ENCODE data around the gene CACNA1D.

CACNA1D gene

GRCh38 chr3:53591646-53592045, 97.2 kb downstream of the CACNA1D start:
- no peak for DNase-seq (ENCODE audit: extremely low read depth, low read depth)
- no peak for TF ChIP-seq CTCF (IDR thresholded peaks at IDR 0.05; ENCODE audit: low read depth, low read length)

GRCh38 chr3:53592862-53593261, 98.5 kb downstream of the CACNA1D start:
- no peak for TF ChIP-seq CTCF (IDR thresholded peaks at IDR 0.05; ENCODE audit: low read depth, low read length)
- DNase-seq (ENCODE audit: extremely low read depth, low read depth) = no peak

GRCh38 chr3:53593611-53594010, 99.2 kb downstream of the CACNA1D start:
- DNase-seq (ENCODE audit: extremely low read depth, low read depth) = no peak
- no peak for TF ChIP-seq CTCF (IDR thresholded peaks at IDR 0.05; ENCODE audit: low read depth, low read length)

GRCh38 chr3:53594276-53594675, 99.9 kb downstream of the CACNA1D start:
- DNase-seq (ENCODE audit: extremely low read depth, low read depth) = no peak
- TF ChIP-seq CTCF (IDR thresholded peaks at IDR 0.05; ENCODE audit: low read depth, low read length) = no peak

GRCh38 chr3:53595660-53596059, 101.2 kb downstream of the CACNA1D start:
- DNase-seq (ENCODE audit: extremely low read depth, low read depth) = no peak
- no peak for TF ChIP-seq CTCF (IDR thresholded peaks at IDR 0.05; ENCODE audit: low read depth, low read length)

GRCh38 chr3:53597136-53597915, 102.9 kb downstream of the CACNA1D start:
- no peak for TF ChIP-seq CTCF (IDR thresholded peaks at IDR 0.05; ENCODE audit: low read depth, low read length)
- no peak for DNase-seq (ENCODE audit: extremely low read depth, low read depth)

GRCh38 chr3:53599771-53600170, 105.4 kb downstream of the CACNA1D start:
- no peak for TF ChIP-seq CTCF (IDR thresholded peaks at IDR 0.05; ENCODE audit: low read depth, low read length)
- no peak for DNase-seq (ENCODE audit: extremely low read depth, low read depth)

Measured in AG09319 (cell line).